ENCODE measurements around the gene TMEM179B. TPM values are rescaled to one million over a fixed set of nuclear protein-coding genes. Genes with fewer than 3 reads are reported as not detected.

The TMEM179B gene
- total and polyA plus RNA-seq, 2 of the 13 experiments (the other 11 are each of a cell fraction or from before 2014, with no cell fraction given): 24.8 to 25.7 TPM

GRCh38 chr11:62782753-62783152 is 4.4 kb upstream of the TMEM179B start:
- ChIA-PET POLR2A (no interaction called here), CTCF (ENCODE audit: low intra/inter-chr PET ratio, low total read pairs) (no interaction called here)
- Histone ChIP-seq H3K4me1 (ENCODE audit: insufficient read depth, low read length) (peaks cover 10% of the 10 kb centered on the region), H3K4me3 (replicated peaks in 1 of 3; ENCODE audit: insufficient read depth in 1 of 3, low read depth in 2 of 3, low read length in 3 of 3) (no peak overlapping the region), H3K27me3 (ENCODE audit: control insufficient read depth in 1 of 2, insufficient read depth in 2 of 2, low read length in 2 of 2) (no peaks in the 10 kb centered on the region; a peak in 1 of 5 replicates), H4K20me1 (ENCODE audit: insufficient read depth, low read length) (no peaks in the 10 kb centered on the region), H2AFZ (ENCODE audit: low read length) (no peak overlapping the region), H3K27ac (ENCODE audit: extremely low read length, insufficient read depth, low read length) (no peak overlapping the region), H3K36me3 (replicated peaks in 1 of 2; ENCODE audit: control insufficient read depth in 1 of 2, insufficient read depth in 2 of 2, low read length in 2 of 2) (peaks cover 9 to 23% of the 10 kb centered on the region in 2 experiments), H3K79me2 (ENCODE audit: insufficient read depth, low read length) (peaks cover 2% of the 10 kb centered on the region), H3K9me3 (ENCODE audit: low read length) (no peaks in the 10 kb centered on the region), H3K9ac (ENCODE audit: insufficient read depth, low read depth, low read length) (no peak overlapping the region), H3K4me2 (ENCODE audit: low read depth, low read length) (no peak overlapping the region)
- DNase-seq (ENCODE audit: low spot score) (no peak), FAIRE-seq (no peak), ATAC-seq (no peak)
- TF ChIP-seq AKAP8 (CRISPR knock-in tag; IDR thresholded peaks at IDR 0.05) (no peak), NFIC (IDR thresholded peaks at IDR 0.05; ENCODE audit: low read length) (no peak), XBP1 (CRISPR knock-in tag; IDR thresholded peaks at IDR 0.05) (no peak), ZNF431 (CRISPR knock-in tag; IDR thresholded peaks at IDR 0.05; ENCODE audit: borderline replicate concordance, low read depth) (no peak), EEA1 (CRISPR knock-in tag; IDR thresholded peaks at IDR 0.05; ENCODE audit: borderline replicate concordance) (no peak), ZBTB1 (CRISPR knock-in tag; IDR thresholded peaks at IDR 0.05; ENCODE audit: borderline replicate concordance) (no peak)
- TF ChIP-seq, protein P1, sequence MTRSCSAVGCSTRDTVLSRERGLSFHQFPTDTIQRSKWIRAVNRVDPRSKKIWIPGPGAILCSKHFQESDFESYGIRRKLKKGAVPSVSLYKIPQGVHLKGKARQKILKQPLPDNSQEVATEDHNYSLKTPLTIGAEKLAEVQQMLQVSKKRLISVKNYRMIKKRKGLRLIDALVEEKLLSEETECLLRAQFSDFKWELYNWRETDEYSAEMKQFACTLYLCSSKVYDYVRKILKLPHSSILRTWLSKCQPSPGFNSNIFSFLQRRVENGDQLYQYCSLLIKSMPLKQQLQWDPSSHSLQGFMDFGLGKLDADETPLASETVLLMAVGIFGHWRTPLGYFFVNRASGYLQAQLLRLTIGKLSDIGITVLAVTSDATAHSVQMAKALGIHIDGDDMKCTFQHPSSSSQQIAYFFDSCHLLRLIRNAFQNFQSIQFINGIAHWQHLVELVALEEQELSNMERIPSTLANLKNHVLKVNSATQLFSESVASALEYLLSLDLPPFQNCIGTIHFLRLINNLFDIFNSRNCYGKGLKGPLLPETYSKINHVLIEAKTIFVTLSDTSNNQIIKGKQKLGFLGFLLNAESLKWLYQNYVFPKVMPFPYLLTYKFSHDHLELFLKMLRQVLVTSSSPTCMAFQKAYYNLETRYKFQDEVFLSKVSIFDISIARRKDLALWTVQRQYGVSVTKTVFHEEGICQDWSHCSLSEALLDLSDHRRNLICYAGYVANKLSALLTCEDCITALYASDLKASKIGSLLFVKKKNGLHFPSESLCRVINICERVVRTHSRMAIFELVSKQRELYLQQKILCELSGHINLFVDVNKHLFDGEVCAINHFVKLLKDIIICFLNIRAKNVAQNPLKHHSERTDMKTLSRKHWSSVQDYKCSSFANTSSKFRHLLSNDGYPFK (CRISPR knock-in tag; IDR thresholded peaks at IDR 0.05; ENCODE audit: borderline replicate concordance): no peak
- TF ChIP-seq, protein P2, sequence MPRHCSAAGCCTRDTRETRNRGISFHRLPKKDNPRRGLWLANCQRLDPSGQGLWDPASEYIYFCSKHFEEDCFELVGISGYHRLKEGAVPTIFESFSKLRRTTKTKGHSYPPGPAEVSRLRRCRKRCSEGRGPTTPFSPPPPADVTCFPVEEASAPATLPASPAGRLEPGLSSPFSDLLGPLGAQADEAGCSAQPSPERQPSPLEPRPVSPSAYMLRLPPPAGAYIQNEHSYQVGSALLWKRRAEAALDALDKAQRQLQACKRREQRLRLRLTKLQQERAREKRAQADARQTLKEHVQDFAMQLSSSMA (CRISPR knock-in tag; IDR thresholded peaks at IDR 0.05): no peak
- in situ Hi-C loops (cut with HindIII; ENCODE audit: extremely low pct_ligation_motif_present, low pct_unique_long_range_greater_than_20kb) (no loop called here), intact Hi-C loops (cut with micrococcal nuclease; ENCODE audit: unreplicated experiment) (no loop called here)
- no TSS peak for BruUV-seq (replicated peaks)
- WGBS (ENCODE audit: low lambda C conversion rate): 97% methylated on average over 4 of the region's 7 CpGs
